ENCODE measurements around the gene NEB. TPM values are rescaled to one million over a fixed set of nuclear protein-coding genes. Genes with fewer than 3 reads are reported as not detected.

Gene NEB
- polyA plus RNA-seq, 2 of the 4 experiments (the other 2 are of a cell fraction) = 0.67 to 4.4 TPM

DNA sequence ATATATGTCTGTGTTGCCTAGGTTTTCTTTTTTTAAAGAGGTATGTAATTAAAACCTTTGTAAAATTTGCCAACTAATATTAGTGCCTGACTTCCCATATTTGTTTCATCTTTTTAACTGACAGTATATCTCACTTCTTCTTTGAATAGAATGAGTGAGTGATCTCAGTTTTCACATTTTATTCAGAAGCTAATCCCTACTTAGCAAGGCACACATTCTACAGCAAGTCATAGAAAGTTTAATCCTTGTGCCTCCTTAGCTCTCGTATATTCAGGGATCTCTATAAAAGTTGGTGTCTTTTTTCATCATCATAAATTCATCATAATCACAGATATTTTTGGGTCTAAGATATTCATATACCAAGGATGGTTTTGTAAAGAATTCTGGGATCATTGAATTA is 258.0 kb downstream of the NEB start:
- no peaks in the 10 kb centered on the region for H3K9me3 ChIP-seq
- DNase-seq (ENCODE audit: low read depth in 1 of 2, low spot score in 1 of 2) (no peak), FAIRE-seq (no peak), ATAC-seq (no peak)
- ChIA-PET POLR2A (no interaction called here), CTCF (no interaction called here)
- H3K4me2 ChIP-seq = no peak overlapping the region
- 92% methylated on average over 1 of the region's 1 CpG for WGBS (ENCODE audit: missing lambda C conversion rate)
- H3K4me3 ChIP-seq = no peak overlapping the region
- H3K4me1 ChIP-seq = no peaks in the 10 kb centered on the region
- no peak for TF ChIP-seq MAZ (IDR thresholded peaks at IDR 0.05; ENCODE audit: borderline replicate concordance, low read depth, low read length)
- TF ChIP-seq HOXB5 (CRISPR knock-in tag; IDR thresholded peaks at IDR 0.05) = no peak
- no peak for TF ChIP-seq POLR2AphosphoS2 (conservative IDR thresholded peaks at IDR 0.05; ENCODE audit: low read length)
- TF ChIP-seq BHLHE40 (IDR thresholded peaks at IDR 0.05; ENCODE audit: low read depth, low read length) = no peak
- no peak for TF ChIP-seq ZC3H11A (IDR thresholded peaks at IDR 0.05)
- no peak for TF ChIP-seq FOXS1 (CRISPR knock-in tag; IDR thresholded peaks at IDR 0.05)
- no peak for TF ChIP-seq RARB (CRISPR knock-in tag; IDR thresholded peaks at IDR 0.05)
- no peak for TF ChIP-seq CHD4 (IDR thresholded peaks at IDR 0.05; ENCODE audit: borderline replicate concordance)
- no peak for TF ChIP-seq CHD2 (IDR thresholded peaks at IDR 0.05; ENCODE audit: low read length, partially characterized antibody)
- TF ChIP-seq TFCP2L1 (CRISPR knock-in tag; IDR thresholded peaks at IDR 0.05) = no peak
- H3K27ac ChIP-seq = no peak overlapping the region

DNA sequence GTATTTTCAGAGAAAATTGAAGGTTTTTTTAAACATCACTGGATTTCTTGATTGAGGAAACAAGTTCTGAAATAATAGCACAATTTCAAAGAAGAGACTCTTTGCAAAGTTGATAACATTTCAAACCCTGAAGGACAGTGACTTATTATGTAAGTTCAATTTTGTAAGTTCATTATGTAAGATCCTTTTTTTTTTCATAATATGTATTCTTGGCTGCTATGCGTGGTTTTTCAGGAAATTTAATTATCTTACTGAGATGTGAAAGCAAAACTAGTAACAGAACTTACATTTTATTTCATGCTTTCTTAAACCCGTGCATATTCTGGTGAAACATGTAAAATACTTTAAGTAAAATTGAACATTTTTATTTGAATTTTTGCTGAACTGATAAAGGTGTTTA is 259.2 kb downstream of the NEB start:
- Histone ChIP-seq H3K4me1 (no peaks in the 10 kb centered on the region), H3K9me3 (peaks cover 3% of the 10 kb centered on the region; the same call in 2 of the 3 replicates), H3K27ac (no peak overlapping the region), H3K4me2 (no peak overlapping the region), H3K4me3 (no peak overlapping the region)
- CTCF ChIA-PET = no interaction called here
- ATAC-seq (no peak), DNase-seq (ENCODE audit: low read depth in 1 of 2, low spot score in 1 of 2) (no peak), FAIRE-seq (no peak)
- TF ChIP-seq RFX5 (IDR thresholded peaks at IDR 0.05) (no peak), FOSL2 (IDR thresholded peaks at IDR 0.05) (no peak), FOSL2 (CRISPR knock-in tag; IDR thresholded peaks at IDR 0.05) (no peak), RCOR1 (IDR thresholded peaks at IDR 0.05; ENCODE audit: low read depth, low read length) (no peak), SREBF2 (IDR thresholded peaks at IDR 0.05) (no peak), NPAS2 (CRISPR knock-in tag; IDR thresholded peaks at IDR 0.05; ENCODE audit: borderline replicate concordance) (no peak), MYC (IDR thresholded peaks at IDR 0.05; ENCODE audit: borderline replicate concordance, low read length) (no peak), BHLHE40 (IDR thresholded peaks at IDR 0.05; ENCODE audit: low read depth, low read length) (no peak), MAZ (IDR thresholded peaks at IDR 0.05; ENCODE audit: borderline replicate concordance, low read depth, low read length) (no peak), ZC3H11A (IDR thresholded peaks at IDR 0.05) (no peak), JUNB (IDR thresholded peaks at IDR 0.05) (no peak), KDM5A (IDR thresholded peaks at IDR 0.05) (no peak)
- TF ChIP-seq, protein P1, sequence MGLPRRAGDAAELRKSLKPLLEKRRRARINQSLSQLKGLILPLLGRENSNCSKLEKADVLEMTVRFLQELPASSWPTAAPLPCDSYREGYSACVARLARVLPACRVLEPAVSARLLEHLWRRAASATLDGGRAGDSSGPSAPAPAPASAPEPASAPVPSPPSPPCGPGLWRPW (IDR thresholded peaks at IDR 0.05) = no peak
- TF ChIP-seq, protein P2, sequence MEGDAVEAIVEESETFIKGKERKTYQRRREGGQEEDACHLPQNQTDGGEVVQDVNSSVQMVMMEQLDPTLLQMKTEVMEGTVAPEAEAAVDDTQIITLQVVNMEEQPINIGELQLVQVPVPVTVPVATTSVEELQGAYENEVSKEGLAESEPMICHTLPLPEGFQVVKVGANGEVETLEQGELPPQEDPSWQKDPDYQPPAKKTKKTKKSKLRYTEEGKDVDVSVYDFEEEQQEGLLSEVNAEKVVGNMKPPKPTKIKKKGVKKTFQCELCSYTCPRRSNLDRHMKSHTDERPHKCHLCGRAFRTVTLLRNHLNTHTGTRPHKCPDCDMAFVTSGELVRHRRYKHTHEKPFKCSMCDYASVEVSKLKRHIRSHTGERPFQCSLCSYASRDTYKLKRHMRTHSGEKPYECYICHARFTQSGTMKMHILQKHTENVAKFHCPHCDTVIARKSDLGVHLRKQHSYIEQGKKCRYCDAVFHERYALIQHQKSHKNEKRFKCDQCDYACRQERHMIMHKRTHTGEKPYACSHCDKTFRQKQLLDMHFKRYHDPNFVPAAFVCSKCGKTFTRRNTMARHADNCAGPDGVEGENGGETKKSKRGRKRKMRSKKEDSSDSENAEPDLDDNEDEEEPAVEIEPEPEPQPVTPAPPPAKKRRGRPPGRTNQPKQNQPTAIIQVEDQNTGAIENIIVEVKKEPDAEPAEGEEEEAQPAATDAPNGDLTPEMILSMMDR (IDR thresholded peaks at IDR 0.05) = no peak
- TF ChIP-seq, protein P3, sequence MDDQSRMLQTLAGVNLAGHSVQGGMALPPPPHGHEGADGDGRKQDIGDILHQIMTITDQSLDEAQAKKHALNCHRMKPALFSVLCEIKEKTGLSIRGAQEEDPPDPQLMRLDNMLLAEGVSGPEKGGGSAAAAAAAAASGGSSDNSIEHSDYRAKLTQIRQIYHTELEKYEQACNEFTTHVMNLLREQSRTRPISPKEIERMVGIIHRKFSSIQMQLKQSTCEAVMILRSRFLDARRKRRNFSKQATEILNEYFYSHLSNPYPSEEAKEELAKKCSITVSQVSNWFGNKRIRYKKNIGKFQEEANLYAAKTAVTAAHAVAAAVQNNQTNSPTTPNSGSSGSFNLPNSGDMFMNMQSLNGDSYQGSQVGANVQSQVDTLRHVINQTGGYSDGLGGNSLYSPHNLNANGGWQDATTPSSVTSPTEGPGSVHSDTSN (IDR thresholded peaks at IDR 0.05) = no peak
- WGBS (ENCODE audit: missing lambda C conversion rate) = 96% methylated on average over 2 of the region's 2 CpGs
- POLR2A ChIA-PET = no interaction called here

DNA sequence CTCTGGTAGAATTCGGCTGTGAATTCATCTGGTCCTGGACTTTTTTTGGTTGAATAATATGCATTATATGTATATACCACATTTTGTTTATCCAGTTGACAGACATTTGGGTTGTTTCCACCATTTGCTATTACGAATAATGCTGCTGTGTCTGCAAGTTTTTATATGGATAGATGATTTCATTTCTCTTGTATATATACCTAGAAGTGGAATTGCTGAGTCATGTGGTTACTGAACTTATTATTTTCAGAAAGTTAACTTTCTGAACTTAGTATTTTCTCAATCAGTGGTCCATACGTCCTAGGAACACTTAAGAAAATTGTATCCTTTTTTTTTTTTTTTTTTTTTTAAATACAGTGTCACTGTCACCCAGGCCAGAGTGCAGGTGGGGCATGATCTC is 261.3 kb downstream of the NEB start:
- FAIRE-seq (no peak), DNase-seq (ENCODE audit: low read depth in 1 of 2, low spot score in 1 of 2) (no peak), ATAC-seq (no peak)
- TF ChIP-seq NFE2L2 (conservative IDR thresholded peaks at IDR 0.05; ENCODE audit: low read length) (peak; percentile 67), MAFK (IDR thresholded peaks at IDR 0.05; ENCODE audit: partially characterized antibody) (peak; percentile 86), RARB (CRISPR knock-in tag; IDR thresholded peaks at IDR 0.05) (no peak)
- CTCF ChIA-PET = no interaction called here
- Histone ChIP-seq H3K4me3 (no peak overlapping the region), H3K4me2 (no peak overlapping the region), H3K4me1 (no peaks in the 10 kb centered on the region), H3K9me3 (peaks cover 3% of the 10 kb centered on the region; the same call in 2 of the 3 replicates), H3K27ac (peak overlapping the region; percentile 22 to 63; a peak in 4 of 6 replicates)
- WGBS (ENCODE audit: missing lambda C conversion rate) = 88% methylated on average over 3 of the region's 3 CpGs
- POLR2A ChIA-PET = no interaction called here
